ENCODE data around the gene DNHD1.

GRCh38 chr11:6610591-6610990 lies 113.5 kb downstream of the DNHD1 start:
- no peak for TF ChIP-seq GATA2 (IDR thresholded peaks at IDR 0.05; ENCODE audit: low read depth, low read length)
- TF ChIP-seq GATA3 (IDR thresholded peaks at IDR 0.05; ENCODE audit: low read depth, low read length), result no peak
